Measurements from ENCODE around the gene ANKRD6. TPM values are rescaled to one million over a fixed set of nuclear protein-coding genes. Genes with fewer than 3 reads are reported as not detected.

The ANKRD6 gene
- total RNA-seq, 4 donors from 2014 or later, result 2.7 to 9.4 (median 6.6) TPM

DNA sequence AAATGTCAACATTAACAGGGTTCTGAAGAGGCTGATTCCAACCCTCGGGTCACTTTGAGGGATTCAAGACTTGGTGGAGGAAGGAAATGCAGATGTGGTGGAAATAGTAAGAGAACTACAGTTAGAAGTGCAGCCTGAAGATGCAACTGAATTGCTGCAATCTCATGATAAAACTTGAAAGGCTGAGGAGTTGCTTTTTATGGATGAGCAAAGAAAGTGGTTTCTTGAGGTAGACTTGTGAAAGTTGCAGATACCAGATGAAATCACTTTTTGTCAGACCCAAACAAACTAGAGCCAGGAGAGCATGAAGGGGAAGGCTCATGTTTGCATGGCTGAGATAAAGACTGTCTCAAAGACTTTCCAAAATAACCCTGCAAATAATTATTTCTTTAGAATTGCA, 16.2 kb downstream of the ANKRD6 start:
- intact Hi-C loops (cut with DNase I; ENCODE audit: low total_unique reads), result no loop called here
- 0 to 56% methylated on average over 1 of the region's 1 CpG for WGBS, 2 donors (ENCODE audit: low coverage in 1 of 2)
- in situ Hi-C loops (cut with MboI; ENCODE audit: low pct_ligation_motif_present in 1 of 4, low pct_unique_long_range_greater_than_20kb in 1 of 4, low sequenced_read_pairs in 3 of 4), result loop anchor here in 1 of 4 donors (25.0 kb wide), 1 partner anchor 1038 kb away; no protein-coding TSS in a partner anchor

DNA sequence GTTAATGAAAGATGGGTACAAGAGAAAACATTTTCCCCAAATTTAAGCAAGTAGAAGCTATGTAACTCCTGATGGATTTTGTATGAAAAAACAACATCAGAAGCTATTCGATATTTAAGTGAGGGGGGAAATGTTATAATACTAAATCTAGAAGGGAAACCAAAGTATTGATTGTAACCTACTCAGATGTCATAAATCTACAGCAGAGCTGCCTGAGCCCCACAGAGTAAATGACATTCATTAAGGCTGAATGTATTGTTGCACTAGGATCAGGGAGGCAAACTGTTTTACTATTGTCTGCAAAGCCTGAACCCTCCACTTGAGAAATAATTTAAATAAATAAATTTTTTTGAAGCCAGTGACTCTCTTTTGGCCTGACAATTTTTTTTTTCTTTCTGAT, 19.3 kb downstream of the ANKRD6 start:
- H3K4me1 ChIP-seq, result no peaks in the 10 kb centered on the region
- intact Hi-C loops (cut with DNase I; ENCODE audit: low total_unique reads) (no loop called here), in situ Hi-C loops (cut with MboI; ENCODE audit: low pct_ligation_motif_present in 1 of 4, low pct_unique_long_range_greater_than_20kb in 1 of 4, low sequenced_read_pairs in 3 of 4) (no loop called here)
- no peak overlapping the region for H3K4me3 ChIP-seq
- no peaks in the 10 kb centered on the region for H3K27me3 ChIP-seq
- no peaks in the 10 kb centered on the region for H3K36me3 ChIP-seq
- no peak overlapping the region for H3K27ac ChIP-seq
- TF ChIP-seq, protein P1, sequence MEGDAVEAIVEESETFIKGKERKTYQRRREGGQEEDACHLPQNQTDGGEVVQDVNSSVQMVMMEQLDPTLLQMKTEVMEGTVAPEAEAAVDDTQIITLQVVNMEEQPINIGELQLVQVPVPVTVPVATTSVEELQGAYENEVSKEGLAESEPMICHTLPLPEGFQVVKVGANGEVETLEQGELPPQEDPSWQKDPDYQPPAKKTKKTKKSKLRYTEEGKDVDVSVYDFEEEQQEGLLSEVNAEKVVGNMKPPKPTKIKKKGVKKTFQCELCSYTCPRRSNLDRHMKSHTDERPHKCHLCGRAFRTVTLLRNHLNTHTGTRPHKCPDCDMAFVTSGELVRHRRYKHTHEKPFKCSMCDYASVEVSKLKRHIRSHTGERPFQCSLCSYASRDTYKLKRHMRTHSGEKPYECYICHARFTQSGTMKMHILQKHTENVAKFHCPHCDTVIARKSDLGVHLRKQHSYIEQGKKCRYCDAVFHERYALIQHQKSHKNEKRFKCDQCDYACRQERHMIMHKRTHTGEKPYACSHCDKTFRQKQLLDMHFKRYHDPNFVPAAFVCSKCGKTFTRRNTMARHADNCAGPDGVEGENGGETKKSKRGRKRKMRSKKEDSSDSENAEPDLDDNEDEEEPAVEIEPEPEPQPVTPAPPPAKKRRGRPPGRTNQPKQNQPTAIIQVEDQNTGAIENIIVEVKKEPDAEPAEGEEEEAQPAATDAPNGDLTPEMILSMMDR (IDR thresholded peaks at IDR 0.05), result no peak
- TF ChIP-seq POLR2A (IDR thresholded peaks at IDR 0.05) (no peak), POLR2AphosphoS5 (IDR thresholded peaks at IDR 0.05) (no peak), EP300 (IDR thresholded peaks at IDR 0.05; ENCODE audit: low read depth) (no peak)
- WGBS, 2 donors (ENCODE audit: low coverage in 1 of 2), result 88 to 92% methylated on average over 1 of the region's 1 CpG
- no peaks in the 10 kb centered on the region for H3K9me3 ChIP-seq
- DNase-seq, result no peak

More for the DNA sequence above, 16.2 kb downstream of the ANKRD6 start:
- no peaks in the 10 kb centered on the region for H3K27me3 ChIP-seq
- no peaks in the 10 kb centered on the region for H3K4me1 ChIP-seq
- no peak overlapping the region for H3K4me3 ChIP-seq
- H3K9me3 ChIP-seq, result no peaks in the 10 kb centered on the region
- DNase-seq, result no peak
- no peak overlapping the region for H3K27ac ChIP-seq
- TF ChIP-seq POLR2AphosphoS5 (IDR thresholded peaks at IDR 0.05), result no peak
- TF ChIP-seq, protein P1 (IDR thresholded peaks at IDR 0.05), result no peak
- no peak for TF ChIP-seq EP300 (IDR thresholded peaks at IDR 0.05; ENCODE audit: low read depth)
- TF ChIP-seq POLR2A (IDR thresholded peaks at IDR 0.05), result no peak
- H3K36me3 ChIP-seq, result no peaks in the 10 kb centered on the region

DNA sequence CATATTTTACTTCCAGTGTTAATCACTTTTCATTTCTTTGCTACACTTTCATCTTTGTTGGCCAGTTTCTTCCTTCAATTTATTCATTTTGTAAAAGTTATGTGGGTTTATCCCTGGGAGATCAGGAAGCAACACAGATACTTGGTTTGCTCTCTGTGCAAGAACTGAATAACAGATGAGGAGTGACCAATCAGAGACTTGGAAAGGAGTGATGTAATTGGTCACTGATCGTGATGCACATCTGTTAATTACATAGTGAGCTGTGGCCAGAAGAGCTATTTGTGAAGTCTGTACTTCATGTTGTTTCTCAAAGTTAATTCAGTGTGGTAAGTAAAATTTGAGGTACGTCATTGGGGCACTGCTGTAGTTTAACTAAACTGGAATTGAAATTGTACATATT, 21.3 kb downstream of the ANKRD6 start:
- intact Hi-C loops (cut with DNase I; ENCODE audit: low total_unique reads) (no loop called here), in situ Hi-C loops (cut with MboI; ENCODE audit: low pct_ligation_motif_present in 1 of 4, low pct_unique_long_range_greater_than_20kb in 1 of 4, low sequenced_read_pairs in 3 of 4) (no loop called here)
- Histone ChIP-seq H3K36me3 (no peaks in the 10 kb centered on the region), H3K9me3 (no peaks in the 10 kb centered on the region), H3K4me1 (no peaks in the 10 kb centered on the region), H3K27me3 (no peaks in the 10 kb centered on the region), H3K27ac (no peak overlapping the region), H3K4me3 (no peak overlapping the region)
- no peak for TF ChIP-seq POLR2AphosphoS5 (IDR thresholded peaks at IDR 0.05)
- TF ChIP-seq, protein P1 (IDR thresholded peaks at IDR 0.05), result no peak
- TF ChIP-seq EP300 (IDR thresholded peaks at IDR 0.05; ENCODE audit: low read depth), result no peak
- TF ChIP-seq POLR2A (IDR thresholded peaks at IDR 0.05), result no peak
- DNase-seq, result no peak
- WGBS, 2 donors (ENCODE audit: low coverage in 1 of 2), result 76 to 79% methylated on average over 2 of the region's 2 CpGs

DNA sequence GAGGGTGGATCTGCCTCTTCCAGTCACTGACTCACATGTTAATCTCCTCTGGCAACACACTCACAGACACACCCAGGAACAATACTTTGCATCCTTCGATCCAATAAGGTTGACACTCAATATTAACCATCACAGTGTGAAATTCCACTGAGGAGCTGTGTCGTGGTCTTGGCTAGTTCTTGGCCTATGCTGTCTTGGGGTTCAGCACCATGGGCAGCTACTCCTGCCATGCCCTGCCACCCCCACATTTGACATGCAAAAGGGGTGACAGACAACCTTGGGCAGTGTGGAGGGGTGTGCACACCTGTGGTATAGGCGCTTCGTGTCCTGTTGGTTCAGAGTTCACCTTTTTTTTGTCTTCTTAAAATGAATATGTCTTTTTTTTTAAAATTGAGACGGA, 25.8 kb downstream of the ANKRD6 start:
- no peak for DNase-seq
- intact Hi-C loops (cut with DNase I; ENCODE audit: low total_unique reads) (no loop called here), in situ Hi-C loops (cut with MboI; ENCODE audit: low pct_ligation_motif_present in 1 of 4, low pct_unique_long_range_greater_than_20kb in 1 of 4, low sequenced_read_pairs in 3 of 4) (no loop called here)
- Histone ChIP-seq H3K9me3 (no peaks in the 10 kb centered on the region), H3K4me1 (no peaks in the 10 kb centered on the region), H3K4me3 (no peak overlapping the region), H3K27me3 (no peaks in the 10 kb centered on the region), H3K36me3 (no peaks in the 10 kb centered on the region), H3K27ac (no peak overlapping the region)
- TF ChIP-seq POLR2AphosphoS5 (IDR thresholded peaks at IDR 0.05) (no peak), EP300 (IDR thresholded peaks at IDR 0.05; ENCODE audit: low read depth) (no peak), POLR2A (IDR thresholded peaks at IDR 0.05) (no peak)
- TF ChIP-seq, protein P1 (IDR thresholded peaks at IDR 0.05), result no peak
- WGBS, 2 donors (ENCODE audit: low coverage in 1 of 2), result 87 to 90% methylated on average over 3 to 5 of the region's 5 CpGs
